Nephron progenitor cell (in vitro differentiated cells): ENCODE measurements around the gene UHRF1.
"Not testable (repeated sequence)": the region's sequence is repeated elsewhere in the genome, so short reads cannot be mapped to it uniquely, and the experiment has no call there.

Source experiments
- DNase-seq: peaks from one replicate; pipeline ENCODE4 v3.0.0; 2021
- H3K27ac Mint-ChIP-seq: 2 replicates; pipeline ENCODE4 v1.8.0; 2021; ENCODE audit warnings: mild to moderate bottlenecking, moderate library complexity, mixed read lengths
- H3K27me3 Mint-ChIP-seq: 2 replicates; pipeline ENCODE4 v1.8.0; 2021; ENCODE audit warnings: mild to moderate bottlenecking, low read depth, mixed read lengths; ENCODE audit not compliant: poor library complexity
- H3K36me3 Mint-ChIP-seq: 2 replicates; pipeline ENCODE4 v1.8.0; 2021; ENCODE audit warnings: low read depth, mixed read lengths
- H3K4me1 Mint-ChIP-seq: 2 replicates; pipeline ENCODE4 v1.8.0; 2021; ENCODE audit warnings: mixed read lengths
- H3K4me3 Mint-ChIP-seq: 2 replicates; pipeline ENCODE4 v1.8.0; 2021; ENCODE audit warnings: mild to moderate bottlenecking, moderate library complexity, mixed read lengths
- H3K9me3 Mint-ChIP-seq: 2 replicates; pipeline ENCODE4 v1.8.0; 2021; ENCODE audit warnings: mild to moderate bottlenecking, moderate library complexity, mixed read lengths
- TF ChIP-seq, protein P1 (sequence below): fragments of 200-600 bp; sonication (generic); IDR thresholded peaks from 2 replicates; pipeline ENCODE4 v1.5.0; 2021; ENCODE audit warnings: antibody characterized with exemption

UHRF1 gene

DNA sequence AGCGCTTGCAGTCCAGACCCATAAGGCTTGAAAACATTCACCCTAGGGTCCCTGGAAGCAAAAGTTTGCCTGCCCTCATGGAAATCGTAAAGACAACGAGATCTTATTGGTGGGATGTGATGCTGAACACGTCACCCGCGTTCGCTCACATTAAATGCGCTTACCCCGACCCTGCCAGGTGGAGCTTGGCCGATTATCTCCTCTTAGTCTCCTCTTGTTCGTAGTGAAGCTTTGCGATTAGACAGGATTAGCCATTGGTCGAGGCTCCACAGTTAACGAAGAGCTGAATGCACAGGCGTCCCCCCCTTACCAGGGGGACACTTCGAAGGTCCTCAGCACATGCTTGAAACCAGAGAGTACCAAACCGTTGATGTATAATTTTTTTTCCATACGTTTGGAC, 43.6 kb downstream of the UHRF1 start:
- Mint-ChIP-seq H3K4me3 (no peak overlapping the region), H3K36me3 (peaks cover 59% of the 10 kb centered on the region), H3K27ac (peak overlapping the region; percentile 68), H3K4me1 (no peaks in the 10 kb centered on the region), H3K27me3 (no peaks in the 10 kb centered on the region), H3K9me3 (no peaks in the 10 kb centered on the region)
- TF ChIP-seq, protein P1, sequence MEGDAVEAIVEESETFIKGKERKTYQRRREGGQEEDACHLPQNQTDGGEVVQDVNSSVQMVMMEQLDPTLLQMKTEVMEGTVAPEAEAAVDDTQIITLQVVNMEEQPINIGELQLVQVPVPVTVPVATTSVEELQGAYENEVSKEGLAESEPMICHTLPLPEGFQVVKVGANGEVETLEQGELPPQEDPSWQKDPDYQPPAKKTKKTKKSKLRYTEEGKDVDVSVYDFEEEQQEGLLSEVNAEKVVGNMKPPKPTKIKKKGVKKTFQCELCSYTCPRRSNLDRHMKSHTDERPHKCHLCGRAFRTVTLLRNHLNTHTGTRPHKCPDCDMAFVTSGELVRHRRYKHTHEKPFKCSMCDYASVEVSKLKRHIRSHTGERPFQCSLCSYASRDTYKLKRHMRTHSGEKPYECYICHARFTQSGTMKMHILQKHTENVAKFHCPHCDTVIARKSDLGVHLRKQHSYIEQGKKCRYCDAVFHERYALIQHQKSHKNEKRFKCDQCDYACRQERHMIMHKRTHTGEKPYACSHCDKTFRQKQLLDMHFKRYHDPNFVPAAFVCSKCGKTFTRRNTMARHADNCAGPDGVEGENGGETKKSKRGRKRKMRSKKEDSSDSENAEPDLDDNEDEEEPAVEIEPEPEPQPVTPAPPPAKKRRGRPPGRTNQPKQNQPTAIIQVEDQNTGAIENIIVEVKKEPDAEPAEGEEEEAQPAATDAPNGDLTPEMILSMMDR, result no peak
- DNase-seq, result no peak

DNA sequence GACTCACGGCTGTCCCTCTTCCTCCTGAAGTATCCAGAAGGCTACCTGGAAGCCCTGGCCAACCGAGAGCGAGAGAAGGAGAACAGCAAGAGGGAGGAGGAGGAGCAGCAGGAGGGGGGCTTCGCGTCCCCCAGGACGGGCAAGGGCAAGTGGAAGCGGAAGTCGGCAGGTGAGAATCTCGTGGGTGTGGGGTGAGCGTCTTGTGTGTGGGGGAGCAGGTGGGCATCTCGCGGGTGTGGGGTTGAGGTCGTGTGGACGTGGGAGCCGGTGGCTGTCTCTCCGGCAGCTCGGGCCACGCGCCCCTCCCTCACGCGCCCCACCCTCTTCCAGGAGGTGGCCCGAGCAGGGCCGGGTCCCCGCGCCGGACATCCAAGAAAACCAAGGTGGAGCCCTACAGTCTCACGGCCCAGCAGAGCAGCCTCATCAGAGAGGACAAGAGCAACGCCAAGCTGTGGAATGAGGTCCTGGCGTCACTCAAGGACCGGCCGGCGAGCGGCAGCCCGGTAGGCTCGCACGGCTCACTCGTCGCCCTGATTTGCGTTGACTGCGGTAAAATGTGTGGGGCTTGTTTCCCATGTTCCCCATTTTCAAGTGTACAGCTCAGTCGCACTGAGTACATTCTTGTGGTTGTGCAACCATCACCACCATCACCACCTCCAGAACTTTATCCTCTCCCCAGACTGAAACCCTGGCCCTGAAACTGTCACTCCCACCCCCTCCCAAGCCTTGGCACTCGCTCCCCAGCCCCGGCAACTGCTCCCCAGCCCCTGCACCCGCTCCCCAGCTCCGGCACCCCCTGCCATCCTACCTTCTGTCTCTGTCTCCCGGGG, 45.2 kb downstream of the UHRF1 start:
- H3K9me3 Mint-ChIP-seq, DNase-seq, H3K4me1 Mint-ChIP-seq, H3K4me3 Mint-ChIP-seq, H3K27me3 Mint-ChIP-seq: not testable (repeated sequence)
- Mint-ChIP-seq H3K27ac (peak overlapping the region; percentile 93), H3K36me3 (peaks cover 51% of the 10 kb centered on the region)

DNA sequence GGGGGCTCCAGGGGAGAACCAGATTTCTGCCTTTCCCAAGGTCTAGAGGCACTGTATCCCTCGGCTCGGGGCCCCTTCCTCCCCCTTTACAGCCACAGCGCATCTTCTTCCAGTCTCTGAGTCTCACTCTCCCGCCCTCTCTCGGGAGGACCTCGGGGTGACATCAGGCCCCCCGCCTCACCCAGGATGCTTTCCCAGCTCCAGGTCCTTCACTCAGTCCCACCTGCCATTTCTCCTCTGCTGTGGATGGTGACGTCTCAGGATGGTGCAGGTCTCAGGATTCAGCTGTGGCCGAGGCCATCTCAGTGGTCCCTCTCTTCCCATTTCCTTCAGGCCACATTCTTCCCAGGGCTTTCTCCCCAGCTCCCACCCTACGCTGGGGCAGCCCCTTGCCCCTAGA, 46.0 kb downstream of the UHRF1 start:
- H3K36me3 Mint-ChIP-seq, result peaks cover 58% of the 10 kb centered on the region
- H3K27me3 Mint-ChIP-seq, result no peaks in the 10 kb centered on the region
- no peak overlapping the region for H3K4me3 Mint-ChIP-seq
- peaks cover 5% of the 10 kb centered on the region for H3K4me1 Mint-ChIP-seq
- H3K9me3 Mint-ChIP-seq, result no peaks in the 10 kb centered on the region
- DNase-seq, result no peak
- TF ChIP-seq, protein P1, result no peak
- H3K27ac Mint-ChIP-seq, result peak overlapping the region; percentile 80

DNA sequence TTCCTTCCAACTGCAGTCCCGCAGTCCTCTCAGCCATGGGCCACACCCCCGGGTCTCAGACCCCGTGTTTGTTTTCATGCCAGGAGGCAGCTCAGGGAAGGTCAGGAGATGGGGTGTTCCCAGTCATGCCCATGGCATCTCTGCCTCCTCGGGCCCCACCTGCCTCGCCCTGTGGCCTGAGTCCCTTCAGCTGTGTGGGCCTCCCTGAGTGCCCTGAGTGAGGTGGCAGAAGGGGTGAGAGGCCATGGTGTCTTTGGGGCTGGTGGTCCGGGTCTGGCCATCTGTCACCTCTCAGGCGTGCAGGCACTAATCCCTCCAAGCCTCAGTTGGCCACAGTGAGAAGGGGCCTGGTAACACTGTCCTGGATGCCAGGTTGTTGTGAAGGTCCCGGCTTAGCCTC, 48.7 kb downstream of the UHRF1 start:
- H3K27ac Mint-ChIP-seq, result no peak overlapping the region
- no peak for DNase-seq
- H3K4me3 Mint-ChIP-seq, result no peak overlapping the region
- peaks cover 53% of the 10 kb centered on the region for H3K36me3 Mint-ChIP-seq
- no peaks in the 10 kb centered on the region for H3K9me3 Mint-ChIP-seq
- TF ChIP-seq, protein P1, result no peak
- H3K4me1 Mint-ChIP-seq, result peaks cover 5% of the 10 kb centered on the region
- H3K27me3 Mint-ChIP-seq, result no peaks in the 10 kb centered on the region

DNA sequence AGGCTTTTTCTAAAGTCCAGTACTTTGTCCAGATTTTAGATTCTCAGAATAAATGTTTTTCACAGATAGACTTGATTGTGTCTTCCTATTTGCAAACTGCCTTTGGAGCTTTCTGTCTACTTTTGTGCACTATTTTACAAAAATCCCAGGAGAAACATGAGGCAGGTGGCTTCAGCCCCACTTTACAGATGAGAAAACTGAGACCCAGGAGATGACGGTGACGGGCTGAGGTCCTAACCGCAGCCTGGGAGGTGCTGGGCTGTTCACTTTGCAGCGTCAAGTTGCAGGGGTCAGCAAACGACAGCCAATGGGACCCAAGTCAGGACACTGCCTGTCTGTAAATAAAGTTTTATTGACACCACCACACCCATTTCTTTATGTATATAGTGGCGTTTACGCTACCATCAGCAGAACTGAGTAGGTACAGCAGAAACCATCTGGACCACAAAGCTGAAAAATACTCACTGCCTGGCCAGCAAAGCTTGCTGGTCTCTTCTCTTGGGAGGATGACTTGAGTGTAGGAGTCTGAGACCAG, 52.9 kb downstream of the UHRF1 start:
- peaks cover 56% of the 10 kb centered on the region for H3K36me3 Mint-ChIP-seq
- peaks cover 18% of the 10 kb centered on the region for H3K4me1 Mint-ChIP-seq
- TF ChIP-seq, protein P1, result no peak
- DNase-seq, result no peak
- no peaks in the 10 kb centered on the region for H3K27me3 Mint-ChIP-seq
- no peaks in the 10 kb centered on the region for H3K9me3 Mint-ChIP-seq
- no peak overlapping the region for H3K4me3 Mint-ChIP-seq
- no peak overlapping the region for H3K27ac Mint-ChIP-seq

DNA sequence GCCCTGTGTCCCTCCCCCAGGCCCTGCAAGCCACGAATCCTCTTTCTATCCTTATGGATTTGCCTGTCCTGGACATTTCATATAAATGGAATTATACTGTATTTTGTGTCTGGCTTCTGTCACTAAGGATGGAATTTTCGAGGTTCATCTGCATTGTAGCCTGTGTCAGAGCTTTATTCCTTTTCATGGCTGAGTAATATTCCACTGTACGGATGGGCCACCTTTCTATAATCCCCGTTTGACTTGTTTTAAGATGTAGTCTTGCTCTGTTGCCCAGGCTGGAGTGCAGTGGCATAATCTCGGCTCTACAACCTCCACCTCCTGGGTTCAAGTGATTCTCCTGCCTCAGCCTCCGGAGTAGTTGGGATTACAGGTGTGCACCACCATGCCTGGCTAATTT, 55.8 kb downstream of the UHRF1 start:
- peaks cover 46% of the 10 kb centered on the region for H3K36me3 Mint-ChIP-seq
- no peaks in the 10 kb centered on the region for H3K9me3 Mint-ChIP-seq
- DNase-seq, result no peak
- H3K27ac Mint-ChIP-seq, result no peak overlapping the region
- TF ChIP-seq, protein P1, result no peak
- H3K4me3 Mint-ChIP-seq, result no peak overlapping the region
- H3K27me3 Mint-ChIP-seq, result no peaks in the 10 kb centered on the region
- peaks cover 31% of the 10 kb centered on the region for H3K4me1 Mint-ChIP-seq
